Measurements from ENCODE around the gene LIX1.

- TF ChIP-seq POLR2A (IDR thresholded peaks at IDR 0.05) (no peak), CTCF (IDR thresholded peaks at IDR 0.05) (no peak), POLR2AphosphoS5 (IDR thresholded peaks at IDR 0.05) (no peak)
Measured at GRCh38 chr5:97075649-97076048, 66.8 kb downstream of the LIX1 start.

All from prostate gland (tissue), 2 donors.